MM.1S (cell line): ENCODE data around the gene ANK2.

Experiments used
- EZH2 ChIP-seq: fragments of 300-600 bp; sonication (generic); optimal IDR thresholded peaks from 2 replicates; pipeline ENCODE3; 2017; ENCODE audit warnings: low read depth, mild to moderate bottlenecking, antibody characterized with exemption, low read length, mixed read lengths
- EZH2phosphoT487 ChIP-seq: fragments of 300-600 bp; sonication (generic); IDR thresholded peaks from 2 replicates; pipeline ENCODE4 v1.6.1; 2018; ENCODE audit warnings: antibody characterized with exemption, low read length
- TF ChIP-seq, protein P1 (sequence below): fragments of 300-600 bp; sonication (generic); IDR thresholded peaks from 2 replicates; pipeline ENCODE4 v1.5.1; 2016; ENCODE audit warnings: antibody characterized with exemption, low read length, mixed read lengths

- TF ChIP-seq, protein P1, sequence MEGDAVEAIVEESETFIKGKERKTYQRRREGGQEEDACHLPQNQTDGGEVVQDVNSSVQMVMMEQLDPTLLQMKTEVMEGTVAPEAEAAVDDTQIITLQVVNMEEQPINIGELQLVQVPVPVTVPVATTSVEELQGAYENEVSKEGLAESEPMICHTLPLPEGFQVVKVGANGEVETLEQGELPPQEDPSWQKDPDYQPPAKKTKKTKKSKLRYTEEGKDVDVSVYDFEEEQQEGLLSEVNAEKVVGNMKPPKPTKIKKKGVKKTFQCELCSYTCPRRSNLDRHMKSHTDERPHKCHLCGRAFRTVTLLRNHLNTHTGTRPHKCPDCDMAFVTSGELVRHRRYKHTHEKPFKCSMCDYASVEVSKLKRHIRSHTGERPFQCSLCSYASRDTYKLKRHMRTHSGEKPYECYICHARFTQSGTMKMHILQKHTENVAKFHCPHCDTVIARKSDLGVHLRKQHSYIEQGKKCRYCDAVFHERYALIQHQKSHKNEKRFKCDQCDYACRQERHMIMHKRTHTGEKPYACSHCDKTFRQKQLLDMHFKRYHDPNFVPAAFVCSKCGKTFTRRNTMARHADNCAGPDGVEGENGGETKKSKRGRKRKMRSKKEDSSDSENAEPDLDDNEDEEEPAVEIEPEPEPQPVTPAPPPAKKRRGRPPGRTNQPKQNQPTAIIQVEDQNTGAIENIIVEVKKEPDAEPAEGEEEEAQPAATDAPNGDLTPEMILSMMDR: no peak
- TF ChIP-seq EZH2phosphoT487 (no peak), EZH2 (no peak)
Measured at GRCh38 chr4:113026556-113026955, 22.9 kb upstream of the ANK2 start.
